Natural killer cell (primary cell): Measurements from ENCODE around the gene PLPP1. TPM values are rescaled to one million over a fixed set of nuclear protein-coding genes. Genes with fewer than 3 reads are reported as not detected.

Experiments used
- ATAC-seq, 3 donors: fragments of 150-1000 bp in 2 of 3; fragments of 200-7000 bp in 1 of 3; cut with Tn5 transposase; 1 replicate in 1 of 3; 2 replicates in 2 of 3; pipeline ENCODE4 v1.10.0; 2021; ENCODE audit warnings: mild to moderate bottlenecking in 2 of 3, moderate library complexity in 2 of 3
- DNase-seq, 2 donors: peaks; one replicate each; pipeline versions ENCODE4 v3.0.0 to v3.0.0-alpha.2; 2013 to 2021; ENCODE audit warnings: mixed read lengths in 1 of 2
- H3K27ac ChIP-seq: one replicate; pipeline ENCODE4 v1.5.1; 2013; ENCODE audit warnings: mild to moderate bottlenecking, low read length
- H3K27me3 ChIP-seq: one replicate; pipeline ENCODE4 v1.6.1; 2013; ENCODE audit warnings: low read length; ENCODE audit not compliant: control insufficient read depth, insufficient read depth
- H3K36me3 ChIP-seq: one replicate; pipeline ENCODE4 v1.6.1; 2013; ENCODE audit warnings: low read length; ENCODE audit not compliant: control insufficient read depth, insufficient read depth
- H3K4me1 ChIP-seq: one replicate; pipeline ENCODE4 v1.6.1; 2013; ENCODE audit warnings: low read length; ENCODE audit not compliant: control insufficient read depth, insufficient read depth
- H3K4me3 ChIP-seq: one replicate; pipeline ENCODE4 v1.5.1; 2013; ENCODE audit warnings: low read length
- H3K9me3 ChIP-seq: one replicate; pipeline ENCODE4 v1.6.1; 2013; ENCODE audit warnings: low read length; ENCODE audit not compliant: control insufficient read depth, insufficient read depth
- H3K27ac Mint-ChIP-seq, 2 donors: one replicate each; pipeline ENCODE4 v1.8.0; 2022; ENCODE audit warnings: mild to moderate bottlenecking in 2 of 2, mixed read lengths in 2 of 2, moderate library complexity in 1 of 2
- H3K27me3 Mint-ChIP-seq, 2 donors: one replicate each; pipeline ENCODE4 v1.8.0; 2022; ENCODE audit warnings: low read depth in 2 of 2, mixed read lengths in 2 of 2
- H3K36me3 Mint-ChIP-seq: one replicate; pipeline ENCODE4 v1.8.0; 2022; ENCODE audit warnings: mixed read lengths
- H3K4me1 Mint-ChIP-seq, 2 donors: one replicate each; pipeline ENCODE4 v1.8.0; 2022; ENCODE audit warnings: mixed read lengths in 2 of 2
- H3K4me3 Mint-ChIP-seq: one replicate; pipeline ENCODE4 v1.8.0; 2022; ENCODE audit warnings: mild to moderate bottlenecking, moderate library complexity, mixed read lengths
- H3K9me3 Mint-ChIP-seq, 2 donors: one replicate each; pipeline ENCODE4 v1.8.0; 2022; ENCODE audit warnings: mixed read lengths in 2 of 2
- WGBS: methylation state at CpG from one replicate; pipeline ENCODE4 v1.1.7; 2013; ENCODE audit warnings: missing lambda C conversion rate; ENCODE audit not compliant: insufficient coverage; 5-methylcytosine and 5-hydroxymethylcytosine counted together
- intact Hi-C: fragments of 100-400 bp; cut with micrococcal nuclease; formaldehyde crosslinking; loops from one replicate; pipeline ENCODE4 v1.14.2; 2022
- total RNA-seq, 4 donors: library from RNA; stranded (reverse); fragments of 120-200 nt in 1 of 4; gene quantifications; one replicate each; pipeline versions ENCODE4 v1.2.3 to v1.2.4, GENCODE V29; 2013 to 2022
- TF ChIP-seq, protein P1 (sequence below): fragments of 200-600 bp; IDR thresholded peaks from one replicate; pipeline ENCODE4 v1.8.0; 2022; ENCODE audit warnings: antibody characterized with exemption

Gene PLPP1
- total RNA-seq, 3 donors from 2014 or later (not counting 1 experiment from before 2014, with no cell fraction given): 3.3 to 5.5 (median 4.2) TPM

- no peaks in the 10 kb centered on the region for H3K9me3 ChIP-seq
- ATAC-seq (no peak), DNase-seq (no peak)
- H3K27ac Mint-ChIP-seq: no peak overlapping the region
- no peaks in the 10 kb centered on the region for H3K4me1 ChIP-seq
- no peaks in the 10 kb centered on the region for H3K27me3 Mint-ChIP-seq
- no peak overlapping the region for H3K27ac ChIP-seq
- H3K36me3 Mint-ChIP-seq: no peaks in the 10 kb centered on the region
- H3K4me1 Mint-ChIP-seq: no peaks in the 10 kb centered on the region
- TF ChIP-seq, protein P1, sequence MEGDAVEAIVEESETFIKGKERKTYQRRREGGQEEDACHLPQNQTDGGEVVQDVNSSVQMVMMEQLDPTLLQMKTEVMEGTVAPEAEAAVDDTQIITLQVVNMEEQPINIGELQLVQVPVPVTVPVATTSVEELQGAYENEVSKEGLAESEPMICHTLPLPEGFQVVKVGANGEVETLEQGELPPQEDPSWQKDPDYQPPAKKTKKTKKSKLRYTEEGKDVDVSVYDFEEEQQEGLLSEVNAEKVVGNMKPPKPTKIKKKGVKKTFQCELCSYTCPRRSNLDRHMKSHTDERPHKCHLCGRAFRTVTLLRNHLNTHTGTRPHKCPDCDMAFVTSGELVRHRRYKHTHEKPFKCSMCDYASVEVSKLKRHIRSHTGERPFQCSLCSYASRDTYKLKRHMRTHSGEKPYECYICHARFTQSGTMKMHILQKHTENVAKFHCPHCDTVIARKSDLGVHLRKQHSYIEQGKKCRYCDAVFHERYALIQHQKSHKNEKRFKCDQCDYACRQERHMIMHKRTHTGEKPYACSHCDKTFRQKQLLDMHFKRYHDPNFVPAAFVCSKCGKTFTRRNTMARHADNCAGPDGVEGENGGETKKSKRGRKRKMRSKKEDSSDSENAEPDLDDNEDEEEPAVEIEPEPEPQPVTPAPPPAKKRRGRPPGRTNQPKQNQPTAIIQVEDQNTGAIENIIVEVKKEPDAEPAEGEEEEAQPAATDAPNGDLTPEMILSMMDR: no peak
- no peak overlapping the region for H3K4me3 ChIP-seq
- H3K27me3 ChIP-seq: no peaks in the 10 kb centered on the region
- H3K9me3 Mint-ChIP-seq: no peaks in the 10 kb centered on the region
- 100% methylated on average over 2 of the region's 2 CpGs for WGBS
- intact Hi-C loops: no loop called here
- H3K4me3 Mint-ChIP-seq: no peak overlapping the region
- H3K36me3 ChIP-seq: no peaks in the 10 kb centered on the region
These were observed 75.2 kb downstream of the PLPP1 start for GRCh38 chr5:55459572-55459971.

- no peaks in the 10 kb centered on the region for H3K4me1 Mint-ChIP-seq
- TF ChIP-seq, protein P1: no peak
- no peak for DNase-seq
- ATAC-seq: no peak
- no peak overlapping the region for H3K27ac Mint-ChIP-seq
- Histone ChIP-seq H3K27ac (no peak overlapping the region), H3K9me3 (no peaks in the 10 kb centered on the region), H3K4me3 (no peak overlapping the region), H3K4me1 (no peaks in the 10 kb centered on the region), H3K27me3 (no peaks in the 10 kb centered on the region), H3K36me3 (no peaks in the 10 kb centered on the region)
- intact Hi-C loops: no loop called here
- WGBS: 97% methylated on average over 3 of the region's 3 CpGs
- no peaks in the 10 kb centered on the region for H3K27me3 Mint-ChIP-seq
- H3K9me3 Mint-ChIP-seq: no peaks in the 10 kb centered on the region
- H3K36me3 Mint-ChIP-seq: no peaks in the 10 kb centered on the region
- no peak overlapping the region for H3K4me3 Mint-ChIP-seq
These were observed 78.4 kb downstream of the PLPP1 start for GRCh38 chr5:55456216-55456895.

DNA sequence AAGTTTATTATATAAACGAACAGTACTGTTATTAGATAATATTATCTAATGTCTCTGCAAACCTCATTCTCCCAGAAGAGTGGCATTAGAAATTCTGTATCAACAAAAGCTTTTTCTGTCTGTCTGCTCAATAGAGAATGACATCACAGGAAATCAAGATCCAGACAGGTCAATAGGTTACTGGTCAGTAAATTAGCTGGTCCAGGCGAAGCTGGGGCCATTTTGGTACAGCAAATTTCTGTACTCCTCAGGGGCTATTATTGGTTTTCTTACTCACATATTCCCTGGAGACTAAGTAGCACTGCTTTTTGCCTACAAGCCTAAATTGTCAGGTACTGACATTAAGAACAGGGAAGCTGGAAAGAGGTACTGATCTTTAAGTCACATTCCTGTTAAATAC lies 80.5 kb downstream of the PLPP1 start:
- Mint-ChIP-seq H3K36me3 (no peaks in the 10 kb centered on the region), H3K27ac (no peak overlapping the region), H3K4me1 (no peaks in the 10 kb centered on the region), H3K27me3 (no peaks in the 10 kb centered on the region), H3K4me3 (no peak overlapping the region), H3K9me3 (no peaks in the 10 kb centered on the region)
- ATAC-seq: no peak
- Histone ChIP-seq H3K27ac (no peak overlapping the region), H3K27me3 (no peaks in the 10 kb centered on the region), H3K9me3 (no peaks in the 10 kb centered on the region), H3K4me1 (no peaks in the 10 kb centered on the region), H3K4me3 (no peak overlapping the region), H3K36me3 (no peaks in the 10 kb centered on the region)
- DNase-seq: no peak
- TF ChIP-seq, protein P1: no peak
- intact Hi-C loops: no loop called here
- 81% methylated on average over 1 of the region's 2 CpGs for WGBS

DNA sequence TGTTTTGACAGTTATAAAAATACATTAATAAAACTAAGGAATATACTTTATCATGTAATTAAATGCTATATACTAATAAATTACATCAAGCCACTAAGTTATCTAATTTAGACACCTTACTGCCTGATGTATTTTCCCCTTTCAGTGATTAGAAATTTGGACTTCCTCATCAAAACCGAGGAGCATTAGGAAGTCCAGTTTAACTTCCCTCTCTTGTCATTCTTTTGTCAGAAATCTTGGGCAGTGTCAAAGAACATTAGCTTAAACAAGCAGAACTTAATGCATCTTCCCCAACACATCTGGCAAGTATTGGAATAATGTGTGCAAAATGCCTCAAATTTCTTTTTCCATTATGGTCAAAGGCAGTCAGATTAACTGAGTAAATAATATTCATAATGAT lies 81.6 kb downstream of the PLPP1 start:
- Mint-ChIP-seq H3K27ac (no peak overlapping the region), H3K27me3 (no peaks in the 10 kb centered on the region), H3K4me1 (no peaks in the 10 kb centered on the region), H3K4me3 (no peak overlapping the region), H3K36me3 (no peaks in the 10 kb centered on the region), H3K9me3 (no peaks in the 10 kb centered on the region)
- TF ChIP-seq, protein P1: no peak
- no peak for ATAC-seq
- Histone ChIP-seq H3K36me3 (no peaks in the 10 kb centered on the region), H3K27me3 (no peaks in the 10 kb centered on the region), H3K27ac (no peak overlapping the region), H3K9me3 (no peaks in the 10 kb centered on the region), H3K4me3 (no peak overlapping the region), H3K4me1 (no peaks in the 10 kb centered on the region)
- DNase-seq: no peak
- intact Hi-C loops: no loop called here
- WGBS: 14% methylated on average over 1 of the region's 1 CpG
